OCI-LY1 (cell line): Measurements from ENCODE around the gene NOTUM.

ENCODE experiments used
- CTCF ChIP-seq: fragments of 200-600 bp; sonication (generic), shearing (Covaris generic); IDR thresholded peaks from 2 replicates; pipeline ENCODE4 v1.5.1; 2017; ENCODE audit warnings: mild to moderate bottlenecking, antibody characterized with exemption, low read length, moderate library complexity, mixed read lengths
- EZH2 ChIP-seq: fragments of 200-600 bp; sonication (generic), shearing (Covaris generic); IDR thresholded peaks from 2 replicates; pipeline ENCODE4 v1.8.0; 2017; ENCODE audit warnings: borderline replicate concordance, mixed run types, mild to moderate bottlenecking, antibody characterized with exemption, low read length, moderate library complexity, mixed read lengths

GRCh38 chr17:81927653-81928543, 33.1 kb downstream of the NOTUM start, which contains the start of gene MAFG:
- peak; percentile 65 for TF ChIP-seq CTCF
- TF ChIP-seq EZH2: no peak
